ENCODE results near the gene MORN5. TPM values are rescaled to one million over a fixed set of nuclear protein-coding genes. Genes with fewer than 3 reads are reported as not detected.

Gene MORN5
- total and polyA plus RNA-seq, 8 donors: 3.3 to 80.4 (median 13.6) TPM; not detected in 5

GRCh38 chr9:122143296-122143695 lies 16.4 kb upstream of the MORN5 start:
- H3K27me3 ChIP-seq: no peaks in the 10 kb centered on the region
- H3K4me3 ChIP-seq: no peak overlapping the region
- H3K36me3 ChIP-seq: peaks cover 39 to 67% (median 63%) of the 10 kb centered on the region in 4 donors
- H3K4me1 ChIP-seq: peaks cover 4 to 39% (median 25%) of the 10 kb centered on the region in 4 donors
- intact Hi-C loops (cut with DNase I; ENCODE audit: low total_unique reads): no loop called here
- H3K9me3 ChIP-seq: no peaks in the 10 kb centered on the region
- H3K27ac ChIP-seq: peak overlapping the region in 3 of 5 donors; percentile 9 to 43 (median 30)
- peak in 1 of 2 donors; percentile 31 for DNase-seq
- 39 to 85% (median 43%) methylated on average over 1 of the region's 1 CpG for WGBS, 5 donors
- TF ChIP-seq EP300 (IDR thresholded peaks at IDR 0.05) (no peak), POLR2AphosphoS5 (IDR thresholded peaks at IDR 0.05) (peak in 1 of 3 donors; percentile 37)

DNA sequence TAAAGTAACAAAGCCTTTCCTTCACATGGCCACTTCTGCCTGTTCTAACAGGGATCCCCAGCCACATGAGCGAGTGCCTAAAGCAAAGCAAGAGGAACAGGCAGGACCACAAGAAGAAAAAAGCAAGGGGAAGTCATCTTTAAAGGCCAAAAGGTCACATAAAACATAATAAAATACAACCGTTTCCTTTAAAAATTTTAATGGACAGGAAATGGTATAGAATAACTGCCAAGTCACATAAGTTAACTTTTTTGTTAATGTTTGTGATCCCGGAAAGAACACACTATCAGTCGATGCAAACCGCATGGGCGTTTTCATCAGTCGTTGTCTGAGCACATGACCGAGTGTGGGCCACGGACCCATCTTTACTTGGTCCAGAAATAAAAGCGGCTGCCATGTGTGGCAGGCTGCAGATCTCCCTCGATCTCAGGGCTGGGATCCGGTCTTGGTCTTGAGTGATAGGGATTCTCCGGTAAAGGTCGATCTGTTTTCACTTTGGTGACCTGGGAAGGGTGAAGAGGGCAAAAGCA lies 15.8 kb upstream of the MORN5 start:
- peaks cover 39 to 74% (median 69%) of the 10 kb centered on the region in 4 donors for H3K36me3 ChIP-seq

DNA sequence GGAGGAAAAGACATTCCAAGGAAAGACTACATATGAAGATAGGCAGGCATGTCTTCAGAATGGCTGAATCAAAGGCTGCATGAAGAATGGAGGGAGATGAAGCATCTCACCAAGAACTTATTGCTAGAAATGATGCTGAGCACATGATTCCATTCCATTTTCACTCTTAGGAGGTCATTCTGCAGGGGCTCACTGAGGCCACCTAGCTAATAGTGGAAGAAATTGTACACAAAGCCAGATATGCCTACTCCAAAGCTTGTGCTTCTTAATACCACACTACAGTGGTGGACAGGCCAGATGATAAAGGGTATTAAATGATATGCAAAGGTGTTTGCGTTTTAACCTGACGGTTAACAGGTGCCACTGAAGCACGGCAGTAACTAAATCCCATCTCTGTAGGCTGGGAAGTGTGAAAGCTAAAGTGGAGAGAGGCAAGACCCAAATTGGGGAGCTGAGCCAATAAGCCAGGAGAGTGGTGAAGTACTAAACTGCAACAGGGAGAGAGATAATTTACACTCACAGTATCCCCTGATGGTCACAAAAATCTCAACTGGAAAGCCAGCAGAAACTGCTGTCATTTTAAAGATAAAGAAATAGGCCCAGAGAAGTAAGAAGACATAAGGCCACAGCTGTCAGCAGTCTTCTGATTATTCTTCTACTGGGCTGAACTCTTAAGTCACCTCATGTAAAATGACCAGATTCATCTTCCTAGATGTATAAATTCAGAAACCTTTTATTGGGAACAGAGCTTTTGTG lies 14.7 kb upstream of the MORN5 start:
- TF ChIP-seq POLR2A (IDR thresholded peaks at IDR 0.05) (no peak), EP300 (IDR thresholded peaks at IDR 0.05) (no peak), POLR2AphosphoS5 (IDR thresholded peaks at IDR 0.05) (no peak)
- TF ChIP-seq, protein P1, sequence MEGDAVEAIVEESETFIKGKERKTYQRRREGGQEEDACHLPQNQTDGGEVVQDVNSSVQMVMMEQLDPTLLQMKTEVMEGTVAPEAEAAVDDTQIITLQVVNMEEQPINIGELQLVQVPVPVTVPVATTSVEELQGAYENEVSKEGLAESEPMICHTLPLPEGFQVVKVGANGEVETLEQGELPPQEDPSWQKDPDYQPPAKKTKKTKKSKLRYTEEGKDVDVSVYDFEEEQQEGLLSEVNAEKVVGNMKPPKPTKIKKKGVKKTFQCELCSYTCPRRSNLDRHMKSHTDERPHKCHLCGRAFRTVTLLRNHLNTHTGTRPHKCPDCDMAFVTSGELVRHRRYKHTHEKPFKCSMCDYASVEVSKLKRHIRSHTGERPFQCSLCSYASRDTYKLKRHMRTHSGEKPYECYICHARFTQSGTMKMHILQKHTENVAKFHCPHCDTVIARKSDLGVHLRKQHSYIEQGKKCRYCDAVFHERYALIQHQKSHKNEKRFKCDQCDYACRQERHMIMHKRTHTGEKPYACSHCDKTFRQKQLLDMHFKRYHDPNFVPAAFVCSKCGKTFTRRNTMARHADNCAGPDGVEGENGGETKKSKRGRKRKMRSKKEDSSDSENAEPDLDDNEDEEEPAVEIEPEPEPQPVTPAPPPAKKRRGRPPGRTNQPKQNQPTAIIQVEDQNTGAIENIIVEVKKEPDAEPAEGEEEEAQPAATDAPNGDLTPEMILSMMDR (IDR thresholded peaks at IDR 0.05): no peak
- Histone ChIP-seq H3K4me3 (no peak overlapping the region), H3K27ac (no peak overlapping the region), H3K27me3 (no peaks in the 10 kb centered on the region), H3K9me3 (no peaks in the 10 kb centered on the region), H3K4me1 (peaks cover 4 to 42% (median 25%) of the 10 kb centered on the region in 4 donors), H3K36me3 (peaks cover 39 to 84% (median 79%) of the 10 kb centered on the region in 4 donors)
- no peak for DNase-seq
- WGBS, 5 donors: 80 to 94% (median 83%) methylated on average over 3 of the region's 3 CpGs
- intact Hi-C loops (cut with DNase I; ENCODE audit: low total_unique reads): no loop called here

More for the DNA sequence above, 15.8 kb upstream of the MORN5 start:
- TF ChIP-seq POLR2A (IDR thresholded peaks at IDR 0.05) (no peak), EP300 (IDR thresholded peaks at IDR 0.05) (no peak), POLR2AphosphoS5 (IDR thresholded peaks at IDR 0.05) (no peak)
- TF ChIP-seq, protein P1 (IDR thresholded peaks at IDR 0.05): no peak
- H3K4me3 ChIP-seq: no peak overlapping the region
- 76 to 79% (median 78%) methylated on average over 14 of the region's 14 CpGs for WGBS, 5 donors
- peak overlapping the region in 3 of 5 donors; percentile 9 to 43 (median 30) for H3K27ac ChIP-seq
- H3K4me1 ChIP-seq: peaks cover 4 to 39% (median 25%) of the 10 kb centered on the region in 4 donors
- no peaks in the 10 kb centered on the region for H3K27me3 ChIP-seq
- intact Hi-C loops (cut with DNase I; ENCODE audit: low total_unique reads): no loop called here
- DNase-seq: no peak
- H3K9me3 ChIP-seq: no peaks in the 10 kb centered on the region

DNA sequence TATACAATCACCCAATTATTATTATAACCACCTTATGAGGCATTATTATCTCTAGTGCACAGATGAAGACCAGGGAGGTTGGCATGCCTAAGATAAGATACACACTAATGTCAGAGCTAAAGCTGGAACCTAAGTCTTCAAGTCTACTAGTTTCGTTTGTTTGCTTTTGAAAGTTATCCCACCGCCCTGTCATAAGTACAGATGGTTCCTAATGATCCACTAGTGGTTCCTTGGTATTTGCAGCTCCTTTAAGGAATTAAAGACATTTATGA lies 14.2 kb upstream of the MORN5 start:
- peaks cover 39 to 87% (median 80%) of the 10 kb centered on the region in 4 donors for H3K36me3 ChIP-seq
- peaks cover 4 to 37% (median 21%) of the 10 kb centered on the region in 4 donors for H3K4me1 ChIP-seq
- TF ChIP-seq POLR2A (IDR thresholded peaks at IDR 0.05): no peak
- TF ChIP-seq, protein P1 (IDR thresholded peaks at IDR 0.05): no peak
- no peak for TF ChIP-seq EP300 (IDR thresholded peaks at IDR 0.05)
- TF ChIP-seq POLR2AphosphoS5 (IDR thresholded peaks at IDR 0.05): no peak
- no peak for DNase-seq
- 91 to 97% (median 94%) methylated on average over 2 of the region's 2 CpGs for WGBS, 5 donors
- intact Hi-C loops (cut with DNase I; ENCODE audit: low total_unique reads): no loop called here
- no peaks in the 10 kb centered on the region for H3K27me3 ChIP-seq
- no peaks in the 10 kb centered on the region for H3K9me3 ChIP-seq
- no peak overlapping the region for H3K4me3 ChIP-seq
- H3K27ac ChIP-seq: no peak overlapping the region

All from stomach (tissue), 9 donors.